ENCODE measurements around the gene GDF7. TPM values are rescaled to one million over a fixed set of nuclear protein-coding genes. Genes with fewer than 3 reads are reported as not detected.

Gene GDF7
- total and polyA plus RNA-seq, 2 donors from 2014 or later: 1.8 to 12.5 TPM

- peak in 1 of 5 donors; percentile 49 for DNase-seq
- TF ChIP-seq CTCF (IDR thresholded peaks at IDR 0.05; ENCODE audit: borderline replicate concordance, extremely low read depth, insufficient read depth): no peak
- peaks cover 9% of the 10 kb centered on the region for H3K27me3 ChIP-seq (ENCODE audit: control insufficient read depth, insufficient read depth, low read length)
- FAIRE-seq: no peak
- H3K27ac ChIP-seq (ENCODE audit: low read depth in 2 of 2, low read length in 2 of 2): no peak overlapping the region
- H3K36me3 ChIP-seq (ENCODE audit: control insufficient read depth in 2 of 3, insufficient read depth in 3 of 3, low read length in 3 of 3): no peaks in the 10 kb centered on the region
- no peak overlapping the region for H3K4me3 ChIP-seq (ENCODE audit: low read length in 3 of 3)
- H3K4me1 ChIP-seq (ENCODE audit: control insufficient read depth in 2 of 3, insufficient read depth in 2 of 3, low read depth in 1 of 3, low read length in 3 of 3): no peaks in the 10 kb centered on the region
- no peak overlapping the region for H3K9ac ChIP-seq (ENCODE audit: low read length in 3 of 3)
- intact Hi-C loops (cut with DNase I): no loop called here
- H3K9me3 ChIP-seq (ENCODE audit: control insufficient read depth in 2 of 3, insufficient read depth in 1 of 3, low read length in 3 of 3): no peaks in the 10 kb centered on the region
Measured at GRCh38 chr2:20657522-20658235, 9.3 kb upstream of the GDF7 start.

- intact Hi-C loops (cut with DNase I): no loop called here
Measured at GRCh38 chr2:20660506-20661420, 6.2 kb upstream of the GDF7 start.

More at GRCh38 chr2:20660506-20661420, 6.2 kb upstream of the GDF7 start:
- Histone ChIP-seq H3K9me3 (ENCODE audit: control insufficient read depth in 2 of 3, insufficient read depth in 1 of 3, low read length in 3 of 3) (no peaks in the 10 kb centered on the region), H3K27ac (ENCODE audit: low read depth in 2 of 2, low read length in 2 of 2) (no peak overlapping the region), H3K4me1 (ENCODE audit: control insufficient read depth in 2 of 3, insufficient read depth in 2 of 3, low read depth in 1 of 3, low read length in 3 of 3) (peaks cover 0 to 10% (median 5%) of the 10 kb centered on the region in 3 donors), H3K9ac (ENCODE audit: low read length in 3 of 3) (no peak overlapping the region), H3K36me3 (ENCODE audit: control insufficient read depth in 2 of 3, insufficient read depth in 3 of 3, low read length in 3 of 3) (no peaks in the 10 kb centered on the region), H3K4me3 (ENCODE audit: low read length in 3 of 3) (no peak overlapping the region), H3K27me3 (ENCODE audit: control insufficient read depth, insufficient read depth, low read length) (peaks cover 29% of the 10 kb centered on the region)
- DNase-seq (peak in 2 of 5 donors; percentile 35 to 43), FAIRE-seq (no peak)
- TF ChIP-seq CTCF (IDR thresholded peaks at IDR 0.05; ENCODE audit: borderline replicate concordance, extremely low read depth, insufficient read depth): no peak

Measured in kidney (tissue), 14 donors.